GM12865 (cell line): ENCODE measurements around the gene ATP5MG.
"Not testable (repeated sequence)": the region's sequence is repeated elsewhere in the genome, so short reads cannot be mapped to it uniquely, and the experiment has no call there.

Source experiments
- DNase-seq: peaks from one replicate; pipeline ENCODE4 v3.0.0; 2010; ENCODE audit warnings: low read depth
- H3K4me3 ChIP-seq: 2 replicates; pipeline ENCODE4 v1.5.1; 2011; ENCODE audit warnings: mild to moderate bottlenecking, low read depth, low read length, control low read depth
- CTCF ChIP-seq: IDR thresholded peaks from 2 replicates; pipeline ENCODE4 v1.5.1; 2011; ENCODE audit warnings: low read length, control low read depth, low read depth, inconsistent platforms; ENCODE audit not compliant: insufficient read depth; ENCODE audit errors: missing control alignments

ATP5MG gene

GRCh38 chr11:118406599-118407166 is 5.3 kb downstream of the ATP5MG start:
- TF ChIP-seq CTCF: no peak
- peak; percentile 36 for DNase-seq
- H3K4me3 ChIP-seq: no peak overlapping the region

DNA sequence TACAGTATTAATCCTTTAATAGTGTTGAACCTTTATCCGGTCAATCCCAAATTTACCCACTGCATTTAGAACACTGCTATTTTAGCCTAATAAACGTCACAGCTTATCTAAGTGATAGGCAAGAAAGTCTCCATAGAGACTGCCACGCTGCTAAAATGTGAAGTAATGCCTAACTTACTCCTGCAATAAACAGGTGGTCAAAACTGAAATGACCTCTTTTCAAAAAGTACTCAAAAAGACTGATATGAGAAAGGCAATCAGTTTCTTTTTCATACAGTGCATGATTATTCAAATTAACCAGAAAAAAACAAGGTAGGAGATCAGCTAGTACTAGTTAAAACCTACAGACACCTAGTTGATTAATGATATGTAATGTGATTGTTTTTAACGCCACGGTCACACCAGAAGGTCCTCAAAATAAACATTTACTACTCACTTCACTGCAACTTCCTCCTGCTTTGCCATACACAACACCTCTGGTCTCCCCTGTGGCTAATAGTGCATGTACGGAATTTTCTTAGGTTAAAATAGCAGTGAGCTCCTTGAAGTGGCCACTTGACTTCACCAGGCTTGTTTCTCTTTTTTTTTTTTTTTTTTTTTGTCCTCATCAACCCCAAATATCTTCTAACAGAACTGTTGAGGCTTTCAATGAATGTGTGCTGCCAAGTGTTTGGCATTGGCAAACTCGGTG is 8.8 kb downstream of the ATP5MG start:
- DNase-seq: peak; percentile 66
- H3K4me3 ChIP-seq: no peak overlapping the region
- TF ChIP-seq CTCF: no peak

DNA sequence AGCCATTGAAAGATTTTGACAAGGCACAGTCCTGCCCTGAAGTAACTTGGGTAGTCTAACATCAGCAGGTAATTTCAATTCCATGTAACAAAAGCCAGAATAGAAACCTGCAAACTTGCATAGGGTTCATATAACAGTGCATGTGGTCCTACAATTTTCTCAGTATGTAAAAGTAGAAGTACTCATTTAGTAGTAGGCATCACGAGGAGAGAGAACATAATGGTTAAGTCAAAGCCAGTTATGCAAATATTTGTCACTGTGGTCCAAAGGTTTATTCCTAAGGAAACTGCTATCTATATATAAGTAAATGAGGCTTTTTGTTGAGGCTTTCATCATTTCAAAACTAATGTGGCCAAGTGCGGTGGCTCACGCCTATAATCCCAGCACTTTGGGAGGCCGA is 10.1 kb downstream of the ATP5MG start:
- H3K4me3 ChIP-seq: no peak overlapping the region
- DNase-seq: peak; percentile 31
- TF ChIP-seq CTCF: no peak

DNA sequence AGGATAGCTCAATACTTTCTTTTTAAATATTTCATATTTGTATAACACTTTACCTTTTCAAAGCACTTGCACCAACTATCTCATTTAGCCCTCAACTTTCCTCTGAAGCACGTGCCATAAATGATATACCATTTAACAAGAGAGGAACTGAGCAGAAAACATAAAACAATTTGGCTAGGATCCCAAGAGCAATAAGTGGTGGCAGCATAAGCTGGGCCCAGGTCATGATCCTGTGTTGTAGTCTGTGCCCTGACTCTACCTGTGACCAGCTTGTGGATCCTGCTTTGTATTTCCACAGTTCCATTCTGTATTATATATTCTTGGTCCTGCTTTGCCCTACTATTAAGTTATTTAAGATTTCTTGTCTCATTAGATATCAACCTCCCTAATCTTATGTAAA is 11.5 kb downstream of the ATP5MG start:
- DNase-seq: no peak
- no peak overlapping the region for H3K4me3 ChIP-seq
- TF ChIP-seq CTCF: no peak

GRCh38 chr11:118415062-118415738 is 13.8 kb downstream of the ATP5MG start:
- no peak overlapping the region for H3K4me3 ChIP-seq
- no peak for DNase-seq
- TF ChIP-seq CTCF: no peak

GRCh38 chr11:118415739-118416068 is 14.3 kb downstream of the ATP5MG start:
- no peak overlapping the region for H3K4me3 ChIP-seq
- no peak for TF ChIP-seq CTCF
- DNase-seq: no peak

GRCh38 chr11:118416900-118417299 is 15.5 kb downstream of the ATP5MG start:
- not testable (repeated sequence) for H3K4me3 ChIP-seq, DNase-seq
